ENCODE results near the gene NALF2.

NALF2 gene

DNA sequence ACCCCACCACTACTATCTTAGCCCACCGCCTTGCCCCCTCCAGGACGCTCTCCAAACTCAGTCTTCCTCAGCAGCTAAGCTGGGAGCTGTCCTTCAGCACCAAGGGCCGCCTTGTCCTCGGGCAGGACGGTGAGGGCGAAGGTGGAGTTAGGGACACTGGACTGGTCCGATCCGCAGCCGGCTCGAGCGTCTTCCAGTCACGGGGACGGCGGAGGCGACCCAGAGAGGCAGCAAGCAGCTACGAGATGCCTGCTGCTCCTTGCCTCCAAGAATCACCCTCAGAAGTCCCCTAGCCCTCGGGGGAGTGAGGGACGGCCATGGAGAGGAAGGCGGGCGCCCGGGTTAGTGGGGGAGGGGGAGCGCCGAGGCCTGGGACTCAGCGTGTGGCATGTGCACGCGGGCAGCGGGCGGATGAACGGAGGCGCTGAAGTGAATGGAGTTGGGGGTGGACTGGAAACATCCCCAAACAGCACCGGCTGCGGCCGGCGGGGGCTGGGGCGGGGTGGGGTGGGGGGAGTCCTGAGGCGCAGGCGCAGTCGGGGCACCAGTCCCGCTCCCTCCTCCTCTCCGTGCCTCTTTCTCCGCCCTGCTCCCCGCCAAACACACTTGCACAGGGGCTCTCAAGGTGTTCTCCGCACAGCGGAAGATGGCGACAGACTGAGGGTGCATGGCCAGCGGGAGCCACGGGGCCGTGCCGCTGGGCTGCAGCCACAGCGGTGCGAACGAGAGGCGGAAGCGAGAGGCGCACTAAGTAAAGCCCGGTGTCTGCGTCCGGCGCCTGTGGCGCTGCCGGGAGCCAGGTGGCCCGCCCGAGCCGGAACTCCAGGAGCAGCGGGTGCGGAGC, at the start of gene NALF2:
TSS of gene NALF2 (plus strand) at position 545 of the 844 bp plus-strand sequence. CDS start 957 bp downstream, outside the sequence.
- DNase-seq: peak; percentile 14

DNA sequence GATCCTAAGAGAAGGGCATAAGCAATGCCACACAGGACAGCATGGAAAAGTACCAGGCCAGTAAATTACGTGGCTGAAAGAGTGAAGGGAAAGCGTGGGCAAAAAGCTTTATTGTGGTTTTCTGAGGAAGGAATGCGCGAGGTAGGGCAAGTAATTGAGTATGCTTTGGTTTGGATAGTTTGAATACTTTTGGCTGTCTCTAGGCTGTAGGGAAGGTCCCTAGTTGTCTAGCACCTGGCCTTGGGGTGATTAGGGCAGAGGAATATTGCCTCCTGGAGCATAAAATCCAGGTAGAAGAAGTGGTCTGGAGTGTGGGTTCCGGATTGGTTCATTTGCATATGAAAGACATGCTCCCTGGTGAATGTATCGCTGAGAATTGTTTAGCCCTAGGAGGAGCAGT, 46.4 kb upstream of the NALF2 start:
- no peak for DNase-seq

DNA sequence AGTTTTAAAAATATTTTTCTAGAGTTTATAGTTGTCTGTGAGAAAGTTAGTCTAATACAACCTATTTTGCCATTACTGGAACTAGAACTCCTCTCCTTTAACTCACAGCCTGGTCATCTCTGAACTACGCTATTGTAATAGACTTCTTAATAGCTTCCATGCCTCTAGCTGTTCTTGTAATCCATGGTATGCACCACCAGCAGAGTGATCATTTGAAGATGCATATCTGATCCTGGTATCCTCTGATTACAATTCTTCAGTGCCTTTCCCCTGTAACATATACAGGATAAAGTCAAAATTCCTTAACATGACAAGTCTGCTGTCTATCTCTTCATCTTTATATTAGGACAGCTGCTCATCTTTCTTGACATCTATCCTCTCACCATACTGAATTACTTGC, 37.6 kb upstream of the NALF2 start:
- DNase-seq: no peak

DNA sequence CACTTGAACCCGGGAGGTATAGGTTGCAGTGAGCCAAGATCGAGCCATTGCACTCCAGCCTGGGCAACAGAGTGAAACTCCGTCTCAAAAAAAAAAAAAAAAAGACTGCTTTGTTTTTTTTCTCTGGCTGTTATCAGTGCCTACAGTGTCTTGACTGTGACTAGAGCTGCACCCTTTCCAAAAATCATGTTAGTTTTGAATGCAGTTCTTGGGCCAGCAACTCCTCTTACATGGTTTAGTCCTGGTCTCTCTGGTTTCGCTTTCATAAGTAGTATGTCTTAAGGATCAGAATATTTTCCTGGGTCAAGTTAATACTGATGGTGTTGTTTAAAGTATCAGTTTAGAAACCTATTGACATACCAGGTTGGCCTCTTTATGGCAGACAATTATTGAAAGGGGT, 34.2 kb upstream of the NALF2 start:
- DNase-seq: no peak

DNA sequence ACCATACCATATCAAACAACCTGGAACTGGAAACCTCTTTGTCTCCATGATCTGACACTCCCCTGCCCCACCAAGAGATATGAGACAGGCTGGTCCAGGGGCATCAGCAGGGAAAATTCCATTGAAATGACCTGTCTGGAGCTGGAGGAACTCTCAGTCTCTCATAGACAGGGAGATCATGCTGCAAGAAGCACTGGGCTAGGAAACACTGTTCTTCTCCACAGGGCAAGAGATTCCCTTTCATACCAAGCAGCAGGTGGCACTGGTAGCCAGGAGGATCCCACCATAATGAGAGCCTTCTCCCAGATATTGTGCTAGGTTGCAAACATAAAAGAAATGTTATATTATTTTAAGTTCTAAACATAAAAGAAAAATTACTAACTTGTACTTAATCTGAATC, 14.5 kb upstream of the NALF2 start:
- DNase-seq: no peak

DNA sequence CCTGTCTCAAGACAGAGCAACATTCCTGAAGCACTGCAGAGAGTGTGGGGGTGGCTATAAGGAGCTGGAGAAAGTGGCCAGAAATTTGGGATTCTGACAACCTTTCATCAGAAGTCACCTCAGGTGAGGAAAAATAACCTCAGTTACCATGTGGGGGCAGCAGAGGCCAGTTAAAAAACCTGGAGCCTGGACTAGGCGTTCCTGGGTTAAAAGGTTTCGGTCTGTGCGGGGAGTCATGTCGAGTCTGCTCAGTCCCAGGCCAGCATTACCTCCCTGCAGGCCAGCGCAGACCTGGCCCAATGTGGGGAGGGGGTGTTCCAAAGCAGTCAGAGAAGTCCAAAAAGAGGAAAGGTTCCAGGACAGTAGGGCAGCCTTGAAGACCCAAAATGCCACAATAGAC, 10.9 kb upstream of the NALF2 start:
- DNase-seq: no peak

DNA sequence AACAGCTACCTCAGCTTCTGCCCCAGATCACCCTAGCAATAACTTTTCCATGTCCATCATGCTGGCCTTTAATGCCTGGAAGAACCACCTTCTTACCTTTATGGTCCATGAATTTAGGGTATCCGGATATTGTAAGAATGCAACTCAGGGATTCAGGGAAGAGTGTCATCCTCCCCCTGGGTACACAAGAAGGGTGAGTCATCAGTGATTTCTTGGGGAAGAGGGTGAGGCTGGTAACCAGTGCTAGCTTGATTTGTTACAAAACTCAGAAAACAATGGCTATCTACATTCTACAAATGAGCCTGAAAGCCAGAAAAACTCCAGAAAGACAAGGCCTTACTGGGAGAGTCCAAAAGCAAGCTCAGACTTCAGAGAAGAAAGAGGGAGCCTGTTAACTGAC, 10.4 kb upstream of the NALF2 start:
- no peak for DNase-seq

DNA sequence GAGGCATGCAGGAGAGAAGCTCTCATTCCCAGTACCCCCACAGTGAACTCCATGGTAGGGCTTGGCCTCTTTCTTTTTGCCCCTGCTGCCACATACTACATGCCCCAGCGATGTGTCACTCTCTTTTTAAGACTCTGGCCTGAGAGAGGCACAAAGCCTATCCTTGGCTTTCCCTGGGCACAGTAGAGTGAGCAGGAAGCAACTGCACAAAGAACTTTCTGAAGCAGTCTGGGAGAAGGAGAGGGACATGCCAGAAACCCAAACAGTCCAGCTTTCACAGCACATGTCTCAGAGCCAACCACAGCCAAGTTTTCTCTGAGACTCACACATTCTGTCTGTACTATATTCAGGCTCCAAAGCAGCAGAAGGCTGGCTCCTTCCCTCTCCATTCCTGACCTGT, 7.9 kb upstream of the NALF2 start:
- DNase-seq: no peak

DNA sequence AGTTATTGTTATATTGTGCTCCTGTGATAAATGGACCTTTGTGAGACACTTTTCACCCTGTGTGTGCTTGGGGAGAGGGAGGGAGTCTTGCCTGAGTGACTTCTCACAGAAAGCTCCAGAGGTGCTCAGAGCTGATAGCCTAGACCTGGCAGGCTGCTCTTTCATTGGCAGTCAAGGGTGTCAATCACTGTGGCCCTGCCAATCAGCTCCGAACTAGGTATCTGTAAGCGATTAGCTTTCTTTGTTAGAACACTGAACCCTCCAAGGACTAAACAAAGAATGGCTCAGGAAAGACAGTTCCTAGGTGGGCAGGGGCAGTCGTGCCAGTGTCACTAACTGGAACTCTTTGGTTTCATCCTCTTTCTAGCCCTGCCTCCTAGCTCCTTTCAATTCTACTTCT, 2.7 kb upstream of the NALF2 start:
- DNase-seq: no peak

DNA sequence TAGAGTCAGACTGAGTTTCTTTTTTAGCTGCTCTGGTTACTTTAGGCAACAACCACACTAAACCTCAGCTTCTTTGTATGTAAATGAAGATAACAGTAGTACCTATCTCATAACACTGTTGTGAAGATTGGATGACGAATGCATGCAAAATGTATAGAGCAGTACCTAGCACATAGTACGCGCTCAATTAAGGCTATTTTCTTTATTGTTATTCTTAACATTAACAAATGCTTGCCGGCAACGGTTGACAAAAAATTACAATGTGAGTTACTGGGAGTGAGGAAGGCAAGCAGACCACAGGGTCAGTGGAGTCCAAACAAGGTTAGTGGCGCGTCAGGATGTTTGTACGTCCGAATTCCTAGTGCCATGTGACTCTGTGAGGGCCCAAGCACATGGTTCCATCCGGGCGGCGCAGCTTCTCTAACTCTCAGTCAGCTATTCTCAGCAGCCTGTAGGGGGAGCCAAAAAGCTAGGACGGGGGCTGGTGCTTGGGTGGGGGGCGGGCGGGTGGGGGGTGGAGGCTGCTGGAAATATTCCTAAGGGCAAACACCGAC, 821 bp upstream of the NALF2 start:
- DNase-seq: peak; percentile 54

DNA sequence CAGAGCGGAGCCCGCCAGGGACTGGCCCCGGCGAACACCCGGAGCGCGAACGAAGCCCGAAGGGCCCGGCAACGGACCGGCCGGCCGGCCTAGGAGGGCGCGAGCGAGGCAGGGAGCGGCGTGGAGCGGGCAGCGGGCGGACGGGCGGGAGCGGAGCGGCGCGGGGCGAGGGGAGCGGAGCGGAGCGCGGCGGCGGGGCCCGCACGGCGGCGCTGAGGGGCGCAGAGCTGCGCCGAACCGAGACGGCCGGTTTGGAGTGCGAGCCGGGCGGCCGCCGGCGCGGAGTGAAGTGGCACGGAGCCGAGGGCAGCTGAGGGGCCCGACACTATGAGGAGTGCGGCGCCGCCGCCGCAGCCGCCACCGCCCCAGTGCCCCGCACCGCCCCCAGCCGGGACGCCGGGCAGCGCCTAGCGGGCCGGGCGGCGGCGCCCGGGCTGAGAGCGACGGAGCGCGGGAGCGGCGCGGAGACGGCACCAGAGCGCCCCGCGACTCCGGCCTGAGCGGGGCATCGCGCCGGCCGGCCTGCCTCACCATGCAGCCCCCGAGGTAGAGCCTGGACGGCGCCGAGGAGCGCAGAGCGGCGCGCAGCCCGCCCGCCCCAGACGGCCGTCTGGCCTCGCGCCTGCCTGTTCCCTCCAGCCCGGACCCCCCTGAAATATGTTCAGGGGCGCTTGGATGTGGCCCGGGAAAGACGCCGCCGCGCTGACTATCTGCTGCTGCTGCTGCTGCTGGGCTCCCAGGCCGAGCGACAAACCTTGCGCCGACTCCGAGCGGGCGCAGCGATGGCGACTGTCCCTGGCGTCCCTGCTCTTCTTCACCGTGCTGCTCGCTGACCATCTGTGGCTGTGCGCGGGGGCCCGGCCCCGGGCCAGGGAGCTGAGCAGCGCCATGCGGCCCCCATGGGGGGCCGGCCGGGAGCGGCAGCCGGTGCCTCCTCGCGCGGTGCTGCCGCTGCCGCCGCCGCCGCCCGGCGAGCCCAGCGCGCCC, 793 bp downstream of the NALF2 start:
- no peak for DNase-seq

DNA sequence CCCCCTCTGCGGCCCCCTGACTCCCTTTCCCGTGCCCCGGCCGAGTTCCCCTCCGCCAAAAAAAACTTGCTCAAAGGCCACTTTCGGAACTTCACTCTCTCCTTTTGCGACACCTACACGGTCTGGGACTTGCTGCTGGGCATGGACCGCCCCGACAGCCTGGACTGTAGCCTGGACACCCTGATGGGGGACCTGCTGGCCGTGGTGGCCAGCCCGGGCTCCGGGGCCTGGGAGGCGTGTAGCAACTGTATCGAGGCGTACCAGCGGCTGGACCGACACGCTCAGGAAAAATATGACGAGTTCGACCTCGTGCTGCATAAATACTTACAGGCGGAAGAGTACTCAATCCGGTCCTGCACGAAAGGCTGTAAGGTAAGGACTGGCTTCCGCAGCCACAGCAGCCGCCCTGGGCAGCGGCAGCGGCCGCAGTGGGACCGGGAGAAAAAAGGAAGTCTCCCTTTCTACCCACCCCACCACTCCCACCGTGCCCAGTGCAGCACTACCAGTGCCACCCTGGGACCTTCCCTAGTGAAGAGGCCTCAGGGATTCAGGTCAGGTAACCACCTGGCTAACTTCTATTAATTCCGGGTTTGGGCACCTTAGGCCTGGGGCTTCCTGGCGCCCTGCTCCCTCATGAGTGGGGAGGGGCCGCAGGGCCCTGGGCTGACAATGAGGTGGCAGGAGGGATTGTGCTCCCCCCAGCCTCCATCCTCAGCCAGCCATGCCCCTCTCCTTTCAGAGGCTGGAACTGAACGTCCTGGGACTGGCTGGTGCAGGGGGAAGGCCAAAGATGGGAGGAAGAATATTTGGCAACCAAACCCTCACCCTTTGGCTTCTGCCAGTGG, 1.9 kb downstream of the NALF2 start:
- DNase-seq: no peak

DNA sequence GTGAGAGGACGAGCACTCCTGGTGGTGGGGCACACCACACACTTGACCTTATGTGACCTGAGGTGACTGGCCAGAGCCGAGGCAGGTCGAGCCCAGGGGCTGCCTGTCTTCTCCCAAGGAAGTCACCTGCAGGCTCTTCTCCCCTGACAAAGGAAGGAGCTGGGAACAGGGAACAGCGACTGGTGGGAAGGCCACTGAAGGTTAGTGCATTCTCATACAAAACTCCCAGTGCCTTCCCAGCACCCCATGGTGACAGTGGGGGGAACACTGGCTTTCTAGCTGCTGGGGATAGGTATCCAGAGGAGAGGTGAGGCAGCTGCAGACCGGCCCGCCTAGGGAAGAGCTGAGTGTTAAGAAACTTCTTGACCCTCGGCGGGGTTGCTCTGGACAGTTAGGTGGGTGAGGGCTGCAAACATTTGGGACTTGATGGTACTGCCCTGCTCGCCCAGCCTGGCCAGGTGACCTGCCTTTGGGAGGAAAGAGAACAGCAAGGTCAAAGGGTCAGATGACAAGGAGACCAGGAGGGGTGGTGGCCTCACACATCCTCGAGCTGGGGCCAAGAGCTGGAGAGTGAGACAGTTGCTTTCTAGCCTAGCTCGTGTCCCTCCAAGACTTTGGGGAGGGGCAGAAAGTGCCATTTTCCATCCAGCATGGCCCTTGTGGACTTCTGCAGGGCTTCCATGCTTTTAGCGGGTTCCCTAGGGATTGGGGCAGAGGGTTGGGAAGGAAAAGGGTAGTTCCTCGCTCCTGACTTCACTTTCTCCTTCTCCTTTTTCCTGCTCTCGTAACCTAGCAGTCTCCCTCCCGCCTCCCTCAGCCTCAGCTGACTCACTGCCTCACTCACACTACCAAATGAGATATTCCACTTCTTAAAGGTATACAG, 2.7 kb downstream of the NALF2 start:
- no peak for DNase-seq

DNA sequence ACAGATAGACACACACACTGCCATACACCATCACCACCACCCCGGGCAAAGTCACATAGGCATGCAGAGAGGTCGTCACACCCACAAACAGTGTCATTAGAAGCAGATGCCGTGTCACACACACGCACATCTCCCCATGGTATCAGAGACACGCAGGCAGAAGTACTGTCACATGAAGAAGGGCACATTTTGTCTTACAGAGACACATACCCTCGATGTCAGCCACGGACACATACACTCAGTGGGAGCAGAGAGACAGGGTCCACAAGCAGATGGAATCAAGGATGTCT, 3.3 kb downstream of the NALF2 start:
- no peak for DNase-seq

DNA sequence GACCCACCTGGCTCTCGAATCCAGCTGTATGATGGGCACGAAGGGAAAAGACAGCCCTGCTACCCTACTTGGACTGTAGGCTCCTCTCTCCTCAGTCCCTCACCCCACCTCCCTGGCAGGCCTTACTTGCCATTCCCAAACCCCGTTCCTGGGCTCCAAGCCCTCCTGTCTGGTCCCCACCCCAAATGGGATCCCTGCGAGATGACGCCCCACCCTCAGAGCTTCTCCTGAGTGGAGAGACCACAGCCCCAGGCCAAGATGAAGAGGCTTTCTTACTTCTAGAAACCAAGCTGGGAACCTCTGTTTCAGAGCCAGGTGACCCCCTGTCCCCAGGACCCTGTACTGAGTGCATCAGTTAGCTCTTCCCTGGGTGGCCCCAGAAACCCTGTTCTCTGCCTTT, 4.5 kb downstream of the NALF2 start:
- DNase-seq: no peak

DNA sequence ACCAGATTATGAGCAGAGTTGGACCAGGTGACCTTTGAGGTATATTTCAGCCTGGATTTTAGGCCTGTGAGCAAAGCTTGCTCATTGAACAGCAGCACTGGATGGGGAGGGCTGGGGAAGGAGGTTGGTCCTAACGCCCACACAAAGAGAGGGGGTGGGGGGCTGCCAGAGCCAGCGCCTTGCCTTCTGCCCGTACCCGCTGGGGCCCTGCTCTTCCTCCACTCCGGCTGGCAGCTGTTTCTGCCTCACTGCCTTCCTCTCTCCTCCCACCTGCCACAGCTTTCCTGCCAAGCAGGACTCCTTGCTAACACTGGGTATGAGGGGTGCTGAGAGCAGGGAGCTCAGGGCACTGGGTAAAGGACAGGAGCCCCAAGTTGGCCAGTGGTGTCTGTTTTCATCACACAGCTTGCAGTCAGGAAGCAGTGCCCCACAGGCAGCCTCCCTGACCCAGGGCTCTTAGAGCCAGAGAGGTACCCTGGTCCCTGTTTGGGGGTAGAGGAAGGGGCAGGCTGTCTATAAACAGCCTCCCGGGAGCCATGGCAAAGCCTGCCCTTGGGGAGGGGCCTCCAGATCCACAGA, 6.1 kb downstream of the NALF2 start:
- no peak for DNase-seq

DNA sequence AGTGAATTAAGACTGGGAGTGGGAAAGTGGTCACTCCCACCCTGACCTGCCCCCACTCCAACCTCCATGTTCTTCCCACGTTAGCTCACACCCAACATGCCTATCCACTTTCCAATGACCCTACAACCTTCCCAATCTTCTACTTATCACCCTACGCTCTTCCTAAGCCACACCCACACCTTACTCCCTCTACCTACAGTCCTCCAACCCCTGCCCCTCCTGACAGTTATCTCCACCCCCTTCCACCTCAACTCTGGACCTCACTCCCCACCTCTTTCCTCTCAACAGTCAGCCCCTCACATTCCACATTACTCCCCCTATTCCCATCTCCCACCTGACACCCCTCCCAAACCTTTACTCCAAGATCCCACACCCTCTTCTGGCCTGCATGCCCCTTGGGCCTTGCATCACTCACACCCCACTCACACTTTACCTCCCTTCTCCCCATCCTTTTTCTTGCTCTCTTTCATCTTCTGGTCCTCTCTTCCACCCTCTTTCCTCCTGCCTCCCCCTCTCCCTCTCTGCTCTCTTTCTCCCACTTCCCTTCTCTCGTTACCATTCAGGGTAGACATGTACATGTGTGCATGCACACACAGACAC, 6.9 kb downstream of the NALF2 start:
- DNase-seq: no peak

DNA sequence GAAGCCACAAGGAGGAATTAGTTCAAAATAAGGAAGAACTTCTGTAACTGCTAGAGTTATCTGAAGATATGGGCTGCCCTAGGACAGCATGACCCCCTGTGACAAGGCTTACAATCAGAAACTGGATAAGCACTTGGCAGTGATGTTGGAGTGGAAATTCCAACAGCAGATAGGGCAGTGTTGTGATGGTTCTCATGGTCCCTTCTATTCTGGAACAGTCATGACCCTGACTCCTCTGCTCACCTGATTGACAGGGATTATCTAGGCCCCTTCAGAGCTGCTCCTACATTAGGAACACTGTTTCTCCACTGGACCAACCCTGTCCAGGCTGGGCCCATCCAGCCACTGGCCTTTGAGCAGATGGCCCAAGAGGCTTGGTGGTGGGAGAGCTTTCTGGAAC, 17.9 kb downstream of the NALF2 start:
- no peak for DNase-seq

DNA sequence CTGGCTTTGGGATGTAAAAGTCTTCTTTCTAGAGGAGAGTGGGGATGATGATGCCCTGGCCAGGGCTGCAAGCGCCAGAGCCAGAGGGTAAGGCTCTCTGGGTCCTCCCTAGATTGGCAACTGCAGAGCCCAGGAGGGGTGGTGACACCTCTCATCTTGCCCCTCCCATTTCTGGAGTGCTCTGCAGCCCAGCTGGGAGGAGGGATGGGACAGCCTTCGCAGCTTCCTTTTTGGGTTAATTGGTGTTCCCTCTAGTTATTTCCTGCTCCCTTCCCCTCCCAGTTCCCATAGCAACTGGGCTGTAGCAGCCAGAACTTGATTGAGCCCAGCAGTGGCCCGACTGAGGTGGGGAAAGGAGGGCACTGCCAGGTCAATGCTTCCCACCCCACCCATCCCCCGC, 19.2 kb downstream of the NALF2 start:
- DNase-seq: no peak

DNA sequence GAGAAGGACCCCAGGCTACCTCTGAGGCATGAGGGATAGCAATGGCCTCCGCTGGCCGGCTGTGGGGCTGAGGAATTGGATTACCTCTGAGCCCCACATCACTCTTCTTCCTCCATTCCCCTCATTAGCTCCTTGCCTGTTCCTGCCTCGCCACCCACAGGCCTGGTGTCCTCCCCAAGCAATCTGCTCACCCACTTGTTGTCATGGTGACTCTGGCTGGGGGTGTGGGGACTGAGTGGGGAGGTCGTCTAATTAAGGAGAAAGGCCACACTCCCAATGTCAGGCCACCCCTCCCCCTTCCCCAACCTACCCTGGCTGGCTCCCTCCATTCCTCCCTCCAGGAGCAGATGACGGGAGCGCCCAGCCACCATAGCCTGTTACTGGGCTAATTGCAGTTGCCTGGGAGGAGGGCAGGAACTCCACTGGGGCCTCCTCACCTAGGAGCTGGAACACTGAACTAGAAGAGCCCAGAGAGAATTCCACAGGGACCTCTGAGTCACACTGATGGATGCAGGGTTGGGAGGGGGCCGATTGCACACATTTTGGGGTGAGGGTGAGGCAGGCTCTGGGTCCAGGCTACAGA, 20.7 kb downstream of the NALF2 start:
- no peak for DNase-seq

DNA sequence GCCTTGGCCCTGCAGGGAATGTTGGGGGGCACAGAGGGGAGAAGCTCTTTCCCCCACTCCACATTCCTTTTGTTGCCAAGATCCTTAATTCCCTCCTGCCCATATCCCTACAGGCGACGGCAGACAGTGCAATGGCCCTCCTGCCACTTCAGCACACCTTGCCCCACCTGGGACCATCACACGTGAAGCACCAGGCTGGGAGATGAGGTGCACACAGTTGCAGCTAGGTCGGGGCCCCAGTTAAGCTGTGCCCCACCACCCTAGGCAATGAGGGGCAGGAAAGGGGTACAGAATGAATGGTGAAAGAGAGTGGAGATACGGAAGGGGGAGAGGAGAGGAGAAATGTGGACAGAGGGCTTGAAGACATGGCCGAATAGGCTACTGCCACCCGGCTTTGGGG, 26.2 kb downstream of the NALF2 start:
- DNase-seq: no peak

Data from NCI-H774 (cell line).